ENCODE results near the gene CCN6.

GRCh38 chr6:112065426-112065986 is 11.6 kb downstream of the CCN6 start:
- TF ChIP-seq CTCF (IDR thresholded peaks at IDR 0.05) = no peak
- TF ChIP-seq POLR2A (IDR thresholded peaks at IDR 0.05) = no peak
- no peak for TF ChIP-seq EP300 (IDR thresholded peaks at IDR 0.05)

All from tibial nerve (tissue), 4 donors.